Activated CD4-positive, alpha-beta T cell treated with anti-CD3 and anti-CD28 coated beads for 1 hour (primary cell): ENCODE measurements around the gene PLSCR1.
"Not testable (repeated sequence)": the region's sequence is repeated elsewhere in the genome, so short reads cannot be mapped to it uniquely, and the experiment has no call there.

ENCODE experiments used
- DNase-seq: peaks from one replicate; pipeline ENCODE4 v3.0.0-alpha.2; 2020

Gene PLSCR1

GRCh38 chr3:146547235-146547835 lies 2.9 kb upstream of the PLSCR1 start:
- DNase-seq, result no peak

DNA sequence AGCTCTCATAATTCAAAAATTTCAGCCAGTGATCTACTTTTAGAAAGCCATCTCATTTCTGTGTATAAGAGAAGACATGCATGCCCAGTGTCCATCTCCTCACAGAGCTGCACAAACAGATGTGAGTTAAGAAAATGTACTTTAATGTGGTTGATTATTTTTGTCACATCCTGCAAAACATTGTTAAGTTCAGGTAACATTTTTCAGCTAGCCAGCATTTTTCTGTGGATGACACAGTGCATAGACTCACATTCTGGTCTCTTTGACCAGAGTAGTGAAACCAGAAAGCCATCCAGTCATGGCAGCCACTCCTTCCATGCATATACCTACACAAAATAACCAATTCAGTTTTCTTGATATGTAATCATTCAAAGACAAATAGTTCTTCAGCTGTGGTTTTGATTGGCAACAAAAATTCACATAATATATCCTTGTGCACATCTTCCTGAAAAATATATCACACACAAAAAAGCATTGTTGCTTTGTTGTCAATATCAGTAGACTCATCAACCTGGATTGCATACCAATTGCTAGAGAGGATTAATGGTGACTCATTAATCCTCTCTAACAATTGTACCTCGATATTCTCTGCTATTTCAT lies 2.1 kb upstream of the PLSCR1 start:
- DNase-seq, result no peak

DNA sequence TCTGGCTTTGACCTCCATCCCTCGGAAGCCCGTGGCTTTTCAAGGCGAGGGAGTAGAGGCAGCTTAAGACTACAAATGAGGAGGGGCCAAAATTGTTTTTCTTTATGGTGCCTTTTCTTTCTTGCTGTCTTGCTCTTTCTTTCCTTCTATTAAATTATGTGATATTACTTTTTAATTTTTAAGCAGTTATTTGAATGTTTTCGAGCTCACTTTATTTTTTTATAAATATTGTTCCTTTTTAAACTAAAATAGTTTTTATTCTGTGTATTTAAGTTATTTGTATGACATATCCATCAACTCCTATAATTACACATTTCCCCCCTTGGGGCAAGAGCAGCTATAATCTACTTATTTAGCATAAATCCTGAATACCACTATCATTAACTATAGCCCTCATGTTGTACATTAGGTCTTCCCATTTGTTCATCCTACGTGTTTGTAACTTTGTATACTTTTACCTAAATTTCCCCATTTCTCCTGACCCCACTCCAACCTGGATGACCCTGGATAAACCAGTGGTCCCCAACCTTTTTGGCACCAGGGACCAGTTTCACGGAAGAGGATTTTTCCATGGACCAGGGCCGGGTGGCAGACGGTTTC lies 622 bp upstream of the PLSCR1 start:
- no peak for DNase-seq

GRCh38 chr3:146543461-146544001 lies 876 bp downstream of the PLSCR1 start:
- DNase-seq, result no peak

DNA sequence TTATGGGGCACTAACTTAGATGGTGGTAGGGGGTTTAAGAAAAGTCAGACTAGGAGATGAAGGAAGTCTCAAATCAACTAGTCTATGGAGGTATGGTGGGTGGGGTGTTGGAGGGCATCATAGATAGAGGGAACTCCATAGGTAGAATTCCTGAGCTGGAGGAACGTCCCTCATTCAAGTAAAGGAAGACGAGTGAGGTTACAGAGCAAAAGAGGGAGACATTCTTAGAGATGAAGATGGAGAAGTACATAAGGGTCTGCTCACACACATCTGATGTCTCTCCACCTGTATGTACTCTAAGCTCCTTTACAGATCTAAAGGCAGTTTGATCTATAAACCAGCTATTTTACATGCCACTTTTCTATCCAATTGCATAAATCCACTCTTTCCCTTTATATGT lies 1.4 kb downstream of the PLSCR1 start:
- DNase-seq, result no peak

GRCh38 chr3:146542179-146542578 lies 2.2 kb downstream of the PLSCR1 start:
- no peak for DNase-seq

GRCh38 chr3:146540978-146541377 lies 3.4 kb downstream of the PLSCR1 start:
- DNase-seq, result no peak

DNA sequence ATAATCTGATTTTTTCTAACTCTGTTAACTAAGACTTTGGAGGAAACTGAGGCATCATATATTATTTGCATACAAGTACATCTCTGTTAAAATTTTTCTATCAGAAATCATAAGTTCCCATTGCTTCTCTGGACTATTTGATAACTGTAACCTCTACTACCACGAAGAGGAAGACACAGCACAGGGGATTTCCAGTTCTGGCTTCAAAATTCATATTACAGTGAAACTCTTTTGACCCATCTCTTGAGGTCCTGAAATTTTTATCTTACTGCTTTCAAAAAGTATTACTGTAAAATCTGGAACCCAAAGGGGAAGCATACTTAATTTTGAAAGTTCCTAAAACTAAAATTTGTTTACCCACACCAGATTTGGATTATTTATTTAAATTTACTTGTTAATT lies 4.2 kb downstream of the PLSCR1 start:
- DNase-seq, result no peak

GRCh38 chr3:146539315-146539714 lies 5.1 kb downstream of the PLSCR1 start:
- DNase-seq, result no peak

GRCh38 chr3:146537603-146538002 lies 6.8 kb downstream of the PLSCR1 start:
- DNase-seq, result no peak

GRCh38 chr3:146536681-146537080 lies 7.7 kb downstream of the PLSCR1 start:
- DNase-seq, result no peak

DNA sequence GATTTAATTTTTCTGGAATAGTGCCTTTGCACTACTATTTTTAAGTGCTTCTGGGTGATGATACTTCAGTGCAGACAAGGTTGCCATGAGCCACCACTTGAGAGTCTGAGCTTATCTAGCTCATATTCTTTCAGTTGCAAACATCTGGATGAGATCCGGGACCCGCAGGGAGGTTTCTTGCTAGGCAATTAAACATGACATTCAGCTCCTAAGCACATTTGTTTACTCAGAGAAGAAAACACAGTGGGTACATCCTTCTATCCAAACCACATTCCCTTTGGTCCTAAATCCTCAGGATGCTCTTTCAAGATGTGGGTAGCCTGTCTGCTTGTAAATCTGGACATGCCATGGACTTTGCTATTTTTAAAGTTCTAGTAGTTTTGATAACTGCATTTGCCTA lies 12.0 kb downstream of the PLSCR1 start:
- no peak for DNase-seq

DNA sequence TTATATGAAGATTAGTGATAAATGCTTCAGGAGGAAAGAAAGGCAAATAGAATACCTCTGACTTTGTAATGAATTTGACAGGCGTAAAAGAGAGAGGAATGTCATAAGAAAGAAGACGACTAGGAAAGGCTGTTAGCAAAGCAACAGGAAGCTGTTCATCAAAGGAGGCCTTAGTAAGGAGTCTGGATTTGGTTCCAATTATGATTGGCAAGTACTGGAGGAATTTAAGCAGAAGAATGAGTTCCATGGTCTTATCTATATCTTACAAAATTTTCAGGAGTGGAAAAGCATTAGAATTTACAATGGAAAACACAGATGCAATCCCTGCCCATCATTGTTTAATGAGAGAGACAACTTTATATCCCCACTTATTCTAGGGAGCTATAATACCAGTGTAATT lies 13.8 kb downstream of the PLSCR1 start:
- no peak for DNase-seq

GRCh38 chr3:146529021-146529420 lies 15.4 kb downstream of the PLSCR1 start:
- no peak for DNase-seq

GRCh38 chr3:146524961-146525360 lies 19.4 kb downstream of the PLSCR1 start:
- no peak for DNase-seq

DNA sequence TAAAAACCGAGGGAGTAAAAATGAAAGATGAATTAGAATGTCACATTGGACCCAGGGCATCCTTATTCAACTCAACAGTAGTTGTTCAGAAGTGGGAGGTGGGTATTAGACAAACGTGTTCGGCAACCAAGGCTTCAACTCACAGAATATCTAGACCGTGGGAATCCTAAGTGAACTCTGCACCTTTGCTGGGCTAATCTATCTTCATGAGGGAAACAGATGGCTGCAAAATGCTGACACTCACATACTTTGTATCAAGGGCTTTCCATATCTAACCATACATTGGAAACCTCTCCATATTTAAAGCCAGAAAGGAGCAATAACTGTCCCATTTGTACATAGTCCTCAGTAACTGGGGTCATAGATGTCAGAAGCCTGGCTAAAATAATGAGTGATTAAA lies 20.9 kb downstream of the PLSCR1 start:
- no peak for DNase-seq

- DNase-seq, result not testable (repeated sequence)
These were observed 21.9 kb downstream of the PLSCR1 start for GRCh38 chr3:146522174-146523158.

DNA sequence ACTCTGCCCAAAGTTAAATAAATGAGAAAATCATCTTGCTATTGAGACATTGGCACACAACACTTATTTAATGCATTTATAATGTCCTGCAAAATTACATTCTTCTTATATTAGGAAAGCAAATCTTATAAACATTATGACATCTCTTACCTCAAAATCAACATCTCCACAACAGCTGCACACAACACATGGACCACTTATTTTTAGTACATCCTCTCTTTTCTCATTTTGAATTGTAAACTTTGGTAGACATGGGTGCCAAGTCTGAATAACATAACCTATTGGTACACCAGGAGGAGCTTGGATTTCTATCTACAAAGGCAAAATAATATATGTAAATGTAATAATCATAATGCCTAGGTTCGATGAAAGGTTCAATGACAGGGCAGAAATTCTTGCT lies 23.0 kb downstream of the PLSCR1 start:
- DNase-seq, result no peak

DNA sequence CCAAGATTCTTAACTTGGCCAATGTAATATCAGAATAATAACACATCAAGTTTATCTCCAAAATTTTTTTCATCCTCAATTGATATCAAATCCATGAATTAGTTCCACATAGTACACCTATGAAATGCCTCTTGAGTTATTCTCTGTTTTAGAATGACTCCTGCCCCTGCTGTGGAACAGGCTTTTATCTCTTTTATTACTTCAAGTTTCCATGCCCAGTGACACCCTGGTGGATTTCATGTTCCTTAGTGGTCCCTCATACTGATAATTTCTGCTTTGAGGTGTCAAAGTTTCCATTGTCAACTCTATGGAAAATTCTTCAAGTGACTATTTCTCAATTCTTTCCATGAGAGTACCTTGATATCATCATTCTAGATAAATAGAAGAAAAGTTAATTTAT lies 24.6 kb downstream of the PLSCR1 start:
- no peak for DNase-seq

DNA sequence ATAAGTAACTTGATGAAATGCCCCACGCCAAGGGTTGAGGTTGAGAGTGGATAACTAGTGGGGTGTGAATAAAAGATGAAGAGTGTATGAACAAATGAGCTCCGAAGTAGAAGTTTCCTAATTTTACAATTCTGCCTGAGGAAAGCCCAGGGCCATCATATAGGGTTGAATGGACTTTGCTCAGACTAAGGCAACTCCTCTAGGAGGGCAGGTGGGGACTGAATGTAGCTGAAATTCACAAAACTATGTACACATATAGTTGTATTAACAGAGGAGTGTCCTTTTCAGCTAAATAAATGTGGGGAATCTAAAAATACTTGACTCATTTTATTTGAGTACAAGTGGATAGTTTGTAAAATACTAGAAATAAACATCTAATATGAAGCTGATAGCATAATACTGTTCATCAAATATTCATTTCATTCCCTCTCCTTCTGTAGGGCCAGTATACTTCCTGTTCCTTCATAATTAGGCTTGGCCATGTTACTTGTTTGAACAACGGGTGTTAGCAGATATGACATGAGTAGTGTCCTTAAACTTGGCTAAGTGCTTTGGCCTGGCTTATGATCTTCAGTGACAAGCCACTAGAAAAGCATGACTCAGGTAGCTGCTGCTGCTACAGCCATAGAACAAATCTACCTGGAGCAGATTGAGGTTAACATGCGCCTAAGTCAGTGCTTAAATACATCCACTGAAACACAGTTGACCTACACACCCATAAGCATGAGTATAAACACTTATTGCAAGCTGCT lies 26.5 kb downstream of the PLSCR1 start:
- DNase-seq, result no peak

DNA sequence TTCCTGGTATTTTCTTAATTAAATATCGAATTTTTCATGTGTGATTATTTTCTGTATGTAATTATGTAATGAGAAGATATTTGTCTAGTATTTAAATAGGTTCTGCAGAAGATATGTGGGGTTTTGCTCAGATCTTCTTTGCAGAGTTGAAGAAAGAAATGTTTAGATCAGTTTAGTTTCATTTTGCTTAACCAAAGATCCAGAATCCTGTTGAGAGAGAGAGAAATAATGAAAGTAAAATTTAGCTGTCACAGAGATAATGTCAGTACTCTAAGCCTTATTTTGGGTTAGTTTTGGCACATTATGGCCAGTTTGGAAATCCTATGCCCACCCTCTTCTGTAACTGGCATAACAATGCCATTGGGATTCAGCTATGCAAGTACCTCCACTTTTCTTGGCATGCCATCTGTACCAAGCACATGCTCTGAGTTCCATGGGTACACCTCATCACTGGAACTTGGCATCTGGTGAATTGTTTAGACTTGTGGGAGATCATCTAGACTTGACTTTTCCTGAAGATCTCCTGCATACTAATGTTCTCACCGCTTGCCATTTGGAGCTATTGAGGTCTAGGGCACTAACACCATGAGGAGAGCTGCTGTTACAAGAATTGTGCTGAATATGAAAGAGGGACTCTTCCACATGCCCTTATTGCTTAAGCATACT lies 30.9 kb downstream of the PLSCR1 start:
- no peak for DNase-seq
